HG03025 (cell line): Measurements from ENCODE around the gene SPOCK1.
A peak's percentile ranks its signal among the peaks of the same experiment; 100 is the strongest.
"Not testable (repeated sequence)": the region's sequence is repeated elsewhere in the genome, so short reads cannot be mapped to it uniquely, and the experiment has no call there.

Experiments
- ATAC-seq: cut with Tn5 transposase; IDR thresholded peaks from one replicate; pipeline ENCODE4 v1.9.1; 2021; ENCODE audit warnings: mild to moderate bottlenecking, moderate library complexity; ENCODE audit not compliant: unreplicated experiment, low FRiP score

The SPOCK1 gene

GRCh38 chr5:137498736-137499505 lies at the start of gene SPOCK1:
Gene SPOCK1, minus strand, starts transcription at chr5:137499326.
- peak; percentile 76 for ATAC-seq

GRCh38 chr5:137545956-137546355 lies 46.8 kb upstream of the SPOCK1 start:
- ATAC-seq: no peak

- ATAC-seq: not testable (repeated sequence)
Measured at GRCh38 chr5:137535449-137535848, 36.3 kb upstream of the SPOCK1 start.

- no peak for ATAC-seq
Measured at GRCh38 chr5:137533963-137534362, 34.8 kb upstream of the SPOCK1 start.

- no peak for ATAC-seq
Measured at GRCh38 chr5:137531266-137531665, 32.1 kb upstream of the SPOCK1 start.

GRCh38 chr5:137521246-137521645 lies 22.1 kb upstream of the SPOCK1 start:
- no peak for ATAC-seq

- ATAC-seq: no peak
Measured at GRCh38 chr5:137516961-137517360, 17.8 kb upstream of the SPOCK1 start.

- ATAC-seq: no peak
Measured at GRCh38 chr5:137516251-137516797, 17.2 kb upstream of the SPOCK1 start.

GRCh38 chr5:137515238-137515637 lies 16.1 kb upstream of the SPOCK1 start:
- ATAC-seq: no peak

GRCh38 chr5:137510671-137511070 lies 11.5 kb upstream of the SPOCK1 start:
- no peak for ATAC-seq

- no peak for ATAC-seq
Measured at GRCh38 chr5:137507150-137507549, 8.0 kb upstream of the SPOCK1 start.

- no peak for ATAC-seq
Measured at GRCh38 chr5:137506296-137506695, 7.2 kb upstream of the SPOCK1 start.

GRCh38 chr5:137504916-137505315 lies 5.8 kb upstream of the SPOCK1 start:
- no peak for ATAC-seq

- ATAC-seq: no peak
Measured at GRCh38 chr5:137503456-137503855, 4.3 kb upstream of the SPOCK1 start.

- no peak for ATAC-seq
Measured at GRCh38 chr5:137502632-137503031, 3.5 kb upstream of the SPOCK1 start.

GRCh38 chr5:137501846-137502406 lies 2.8 kb upstream of the SPOCK1 start:
- ATAC-seq: no peak

- no peak for ATAC-seq
Measured at GRCh38 chr5:137501226-137501625, 2.1 kb upstream of the SPOCK1 start.

GRCh38 chr5:137500615-137501225 lies 1.6 kb upstream of the SPOCK1 start:
- no peak for ATAC-seq

- ATAC-seq: not testable (repeated sequence)
Measured at GRCh38 chr5:137499506-137499847, 351 bp upstream of the SPOCK1 start.

GRCh38 chr5:137498301-137498735 lies 808 bp downstream of the SPOCK1 start:
- ATAC-seq: no peak
